ENCODE data around the gene DNAH17. TPM values are rescaled to one million over a fixed set of nuclear protein-coding genes. Genes with fewer than 3 reads are reported as not detected.

DNAH17 gene
- total RNA-seq, 2 experiments from 2014 or later: 0.19 to 0.42 TPM

DNA sequence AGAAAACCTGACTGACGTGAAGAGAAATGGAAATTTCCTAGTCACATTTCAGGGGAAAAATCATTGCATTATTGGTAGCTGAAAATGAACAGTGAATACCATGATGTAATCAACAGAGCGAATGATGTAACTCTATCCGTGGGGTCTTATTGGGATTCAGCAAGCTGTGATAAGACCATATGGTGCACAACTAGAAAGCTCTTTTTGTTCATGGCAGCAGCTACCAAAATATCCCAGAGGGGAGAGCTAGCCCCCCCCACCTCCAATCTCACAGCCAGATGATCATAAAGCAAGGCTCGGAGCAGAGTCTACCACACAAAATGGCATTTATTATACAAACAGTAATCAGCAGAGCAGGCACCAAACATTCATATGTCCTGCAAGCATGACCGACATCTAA is 22.2 kb upstream of the DNAH17 start:
- H3K4me1 Mint-ChIP-seq (ENCODE audit: low read depth): no peaks in the 10 kb centered on the region
- H3K9me3 Mint-ChIP-seq: no peaks in the 10 kb centered on the region
- H3K36me3 Mint-ChIP-seq (ENCODE audit: low read depth): no peaks in the 10 kb centered on the region
- intact Hi-C loops (cut with micrococcal nuclease): loop anchor here (10.0 kb wide), 1 partner anchor 235 kb away; the partner anchor contains the start of gene SOCS3
- no peaks in the 10 kb centered on the region for H3K27me3 Mint-ChIP-seq (ENCODE audit: low read depth)
- CTCF ChIA-PET: no interaction called here
- no peak for DNase-seq
- H3K4me3 Mint-ChIP-seq: no peak overlapping the region
- no peak overlapping the region for H3K27ac Mint-ChIP-seq

DNA sequence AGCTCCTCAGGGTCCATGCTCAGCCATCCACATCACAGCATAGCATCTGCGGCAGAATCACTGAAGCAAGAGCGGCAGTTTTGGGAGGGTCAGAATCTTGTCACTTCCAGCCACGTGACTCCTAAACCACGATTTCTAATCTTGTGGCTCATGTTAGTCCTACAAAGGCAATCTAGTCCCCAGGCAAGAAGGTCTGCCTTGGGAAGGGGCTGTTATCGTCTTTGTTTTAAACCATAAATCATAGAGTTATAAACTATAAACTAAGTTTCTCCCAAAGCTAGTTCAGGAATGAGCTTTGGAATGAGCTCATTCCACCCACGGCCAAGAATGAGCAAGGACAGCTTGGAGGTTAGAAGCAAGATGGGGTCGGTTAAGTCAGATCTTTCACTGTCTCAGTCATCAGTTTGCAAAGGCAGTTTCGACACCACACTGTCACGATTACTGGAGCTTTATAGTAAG is 20.8 kb upstream of the DNAH17 start:
- no peaks in the 10 kb centered on the region for H3K4me1 Mint-ChIP-seq (ENCODE audit: low read depth)

DNA sequence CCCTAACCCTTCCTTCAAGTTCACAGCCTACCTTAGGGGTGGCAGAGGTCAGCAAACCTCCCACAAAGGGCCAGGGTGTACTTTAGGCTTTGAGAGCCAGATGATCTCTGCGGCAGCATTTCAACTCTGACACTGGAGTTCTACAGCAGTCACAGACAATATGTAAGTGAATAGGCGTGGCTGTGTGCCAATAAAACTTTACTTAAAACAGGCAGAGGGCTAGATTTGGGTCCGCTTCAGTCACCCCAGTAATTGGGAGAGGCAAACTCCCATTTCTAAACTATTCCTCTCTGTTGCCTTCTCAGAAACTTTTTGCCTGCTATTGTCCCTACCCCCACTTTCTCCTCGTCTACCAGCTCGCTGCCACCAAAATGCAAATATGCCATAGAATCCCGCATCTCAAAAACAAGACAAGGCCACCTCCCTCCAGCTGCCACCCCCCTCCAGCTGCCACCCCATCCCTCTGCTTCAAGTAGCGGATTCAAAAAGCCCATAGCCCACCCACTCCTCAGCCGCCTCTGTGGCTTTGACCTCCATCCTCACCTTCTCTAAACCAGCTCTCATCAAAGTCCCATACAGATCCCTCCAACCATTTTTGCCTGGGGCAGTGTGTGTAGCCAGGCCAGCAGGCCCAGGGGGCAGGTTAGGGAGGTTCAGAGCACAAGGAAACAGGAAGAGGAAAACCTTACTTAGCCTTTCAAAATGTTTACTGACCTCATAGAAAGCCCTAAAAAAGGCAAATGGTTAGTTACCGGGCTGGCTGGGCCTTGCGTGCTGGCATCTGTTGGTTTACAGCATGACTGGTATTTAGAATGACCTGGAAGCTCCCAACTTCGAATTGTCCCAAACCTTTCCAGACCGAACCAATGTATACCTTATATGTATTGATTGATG is 19.9 kb upstream of the DNAH17 start:
- H3K4me3 Mint-ChIP-seq: no peak overlapping the region
- H3K4me1 Mint-ChIP-seq (ENCODE audit: low read depth): peaks cover 7% of the 10 kb centered on the region
- no peaks in the 10 kb centered on the region for H3K27me3 Mint-ChIP-seq (ENCODE audit: low read depth)
- no peaks in the 10 kb centered on the region for H3K9me3 Mint-ChIP-seq
- CTCF ChIA-PET: interaction anchor here (0.6 to 1.4 kb wide), 3 partner anchors 111 to 309 kb away, joined by 3 to 4 read pairs (median 3); no protein-coding TSS in a partner anchor
- H3K36me3 Mint-ChIP-seq (ENCODE audit: low read depth): no peaks in the 10 kb centered on the region
- intact Hi-C loops (cut with micrococcal nuclease): loop anchor here (10.0 kb wide), 1 partner anchor 232 kb away; the partner anchor contains the start of gene SOCS3
- H3K27ac Mint-ChIP-seq: no peak overlapping the region
- DNase-seq: no peak

More for the DNA sequence above, 20.8 kb upstream of the DNAH17 start:
- H3K4me3 Mint-ChIP-seq: no peak overlapping the region
- intact Hi-C loops (cut with micrococcal nuclease): loop anchor here (10.0 kb wide), 1 partner anchor 233 kb away; the partner anchor contains the start of gene SOCS3
- no peaks in the 10 kb centered on the region for H3K9me3 Mint-ChIP-seq
- no peaks in the 10 kb centered on the region for H3K36me3 Mint-ChIP-seq (ENCODE audit: low read depth)
- no peak for DNase-seq
- H3K27ac Mint-ChIP-seq: no peak overlapping the region
- CTCF ChIA-PET: interaction anchor here (0.6 to 1.4 kb wide), 2 partner anchors 12 to 110 kb away, joined by 4 read pairs; no protein-coding TSS in a partner anchor
- H3K27me3 Mint-ChIP-seq (ENCODE audit: low read depth): no peaks in the 10 kb centered on the region

DNA sequence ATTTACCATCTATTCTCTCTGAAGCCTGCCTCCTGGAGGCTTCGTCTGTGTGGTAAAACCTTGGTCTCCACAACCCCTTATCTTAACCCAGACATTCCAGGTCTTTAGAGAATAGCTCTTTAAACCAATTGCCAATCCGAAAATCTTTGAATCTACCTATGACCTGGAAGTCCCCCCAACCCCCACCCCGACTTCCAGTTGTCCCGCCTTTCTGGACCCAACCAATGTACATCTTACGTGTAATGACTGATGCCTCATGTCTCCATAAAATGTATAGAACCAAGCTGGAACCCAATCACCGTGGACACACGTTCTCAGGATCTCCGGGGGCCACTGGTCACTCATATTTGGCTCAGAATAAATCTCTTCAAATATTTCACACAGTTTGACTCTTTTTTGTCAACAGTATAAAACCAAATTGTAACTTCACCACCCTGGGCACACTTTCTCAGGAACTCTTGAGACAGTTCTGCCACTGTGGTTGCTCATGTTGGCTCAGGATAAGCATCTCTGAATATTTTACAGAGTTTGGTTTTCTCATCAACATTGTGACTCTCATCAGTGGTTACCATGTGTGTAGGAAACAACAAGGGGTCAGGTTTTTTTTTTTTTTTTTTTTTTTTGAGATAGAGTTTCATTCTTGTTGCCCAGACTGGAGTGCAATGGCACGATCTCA is 18.1 kb upstream of the DNAH17 start:
- intact Hi-C loops (cut with micrococcal nuclease): loop anchor here (10.0 kb wide), 1 partner anchor 230 kb away; the partner anchor contains the start of gene SOCS3
- no peak overlapping the region for H3K27ac Mint-ChIP-seq
- H3K9me3 Mint-ChIP-seq: no peaks in the 10 kb centered on the region
- H3K27me3 Mint-ChIP-seq (ENCODE audit: low read depth): no peaks in the 10 kb centered on the region
- DNase-seq: no peak
- peaks cover 9% of the 10 kb centered on the region for H3K4me1 Mint-ChIP-seq (ENCODE audit: low read depth)
- CTCF ChIA-PET: no interaction called here
- H3K36me3 Mint-ChIP-seq (ENCODE audit: low read depth): no peaks in the 10 kb centered on the region
- no peak overlapping the region for H3K4me3 Mint-ChIP-seq

GRCh38 chr17:78592991-78593329 is 15.8 kb upstream of the DNAH17 start:
- intact Hi-C loops (cut with micrococcal nuclease): loop anchor here (5.0 to 10.0 kb wide), 4 partner anchors 54 to 228 kb away; partner anchors contain the start of gene SOCS3
- Mint-ChIP-seq H3K9me3 (no peaks in the 10 kb centered on the region), H3K27ac (no peak overlapping the region), H3K4me3 (no peak overlapping the region), H3K27me3 (ENCODE audit: low read depth) (no peaks in the 10 kb centered on the region), H3K4me1 (ENCODE audit: low read depth) (peaks cover 9% of the 10 kb centered on the region), H3K36me3 (ENCODE audit: low read depth) (no peaks in the 10 kb centered on the region)
- DNase-seq: no peak
- CTCF ChIA-PET: no interaction called here

DNA sequence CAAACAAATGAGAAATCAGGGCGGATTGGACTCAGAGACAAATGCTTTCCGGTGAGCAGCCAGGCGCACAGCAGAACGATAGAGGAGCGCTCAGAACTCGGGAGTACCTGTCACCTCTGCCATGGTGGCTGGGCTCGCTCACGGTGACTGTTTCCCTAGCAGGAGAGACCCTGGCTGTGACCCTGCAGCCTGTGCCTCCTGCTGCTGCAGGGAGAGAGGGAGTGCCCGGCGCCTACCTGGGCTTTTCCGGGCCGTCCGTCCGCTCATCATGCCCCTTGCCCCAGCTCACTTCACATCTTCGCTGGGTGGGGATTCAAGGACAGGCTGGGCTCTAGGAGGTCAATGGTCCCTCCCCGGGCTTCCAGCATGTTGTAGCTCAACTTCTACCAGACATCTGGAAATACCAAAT is 14.1 kb upstream of the DNAH17 start:
- H3K27ac Mint-ChIP-seq: no peak overlapping the region
- no peaks in the 10 kb centered on the region for H3K27me3 Mint-ChIP-seq (ENCODE audit: low read depth)
- no peak overlapping the region for H3K4me3 Mint-ChIP-seq
- H3K9me3 Mint-ChIP-seq: no peaks in the 10 kb centered on the region
- DNase-seq: no peak
- CTCF ChIA-PET: no interaction called here
- no peaks in the 10 kb centered on the region for H3K36me3 Mint-ChIP-seq (ENCODE audit: low read depth)
- intact Hi-C loops (cut with micrococcal nuclease): loop anchor here (5.0 to 10.0 kb wide), 4 partner anchors 56 to 226 kb away; partner anchors contain the start of gene SOCS3
- peaks cover 9% of the 10 kb centered on the region for H3K4me1 Mint-ChIP-seq (ENCODE audit: low read depth)

DNA sequence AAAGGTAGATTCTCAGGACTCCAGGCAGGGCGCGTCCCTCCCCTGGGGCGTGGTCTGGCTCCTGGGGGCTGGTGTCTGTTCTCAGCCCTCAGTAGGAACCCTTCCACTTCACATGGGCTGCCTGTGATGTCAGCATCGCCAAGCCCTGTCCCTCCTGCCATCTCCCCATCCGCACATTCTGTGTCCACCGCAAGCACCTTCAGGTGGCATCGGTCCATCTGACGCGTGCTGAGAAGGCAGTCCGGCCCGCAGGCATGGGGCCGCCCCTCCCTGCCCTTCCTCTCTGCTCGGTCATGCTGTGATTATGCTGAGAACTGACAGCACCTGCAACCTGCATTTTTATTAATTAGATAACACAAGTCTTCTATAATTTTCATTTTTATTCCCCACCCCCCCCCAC is 12.7 kb upstream of the DNAH17 start:
- no peak overlapping the region for H3K4me3 Mint-ChIP-seq
- no peaks in the 10 kb centered on the region for H3K27me3 Mint-ChIP-seq (ENCODE audit: low read depth)
- H3K27ac Mint-ChIP-seq: no peak overlapping the region
- intact Hi-C loops (cut with micrococcal nuclease): loop anchor here (5.0 to 10.0 kb wide), 4 partner anchors 57 to 225 kb away; partner anchors contain the start of gene SOCS3
- no peak for DNase-seq
- CTCF ChIA-PET: no interaction called here
- H3K9me3 Mint-ChIP-seq: no peaks in the 10 kb centered on the region
- no peaks in the 10 kb centered on the region for H3K36me3 Mint-ChIP-seq (ENCODE audit: low read depth)
- peaks cover 9% of the 10 kb centered on the region for H3K4me1 Mint-ChIP-seq (ENCODE audit: low read depth)

DNA sequence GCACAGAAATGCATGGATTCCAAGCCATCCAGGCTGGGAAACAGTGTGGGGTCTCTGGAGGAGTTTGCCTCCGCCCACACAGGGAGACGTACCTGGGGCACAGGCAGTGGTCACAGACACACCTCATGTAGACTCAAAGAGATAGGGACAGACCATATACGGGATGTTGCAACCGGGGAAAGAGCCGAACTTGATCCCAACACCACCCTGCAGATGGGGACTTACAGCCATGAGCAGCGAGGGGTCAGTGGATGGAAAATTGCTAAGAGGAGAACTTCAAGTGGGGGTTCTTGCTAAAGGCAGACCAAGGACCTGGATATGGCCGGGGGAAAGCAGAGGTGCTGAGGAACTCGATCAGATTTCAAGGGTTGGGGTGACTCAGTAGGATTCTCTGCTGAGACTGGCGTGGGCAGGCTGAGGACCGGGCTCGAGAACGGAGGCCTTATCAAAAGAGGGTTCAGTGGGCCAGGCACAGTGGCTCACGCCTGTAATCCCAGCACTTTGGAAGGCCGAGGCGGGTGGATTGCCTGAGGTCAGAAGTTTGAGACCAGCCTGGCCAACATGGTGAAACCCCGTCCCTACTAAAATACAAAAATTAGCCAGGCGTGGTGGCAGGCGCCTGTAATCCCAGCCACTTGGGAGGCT is 12.0 kb upstream of the DNAH17 start:
- Mint-ChIP-seq H3K27ac (no peak overlapping the region), H3K36me3 (ENCODE audit: low read depth) (no peaks in the 10 kb centered on the region), H3K27me3 (ENCODE audit: low read depth) (no peaks in the 10 kb centered on the region), H3K4me3 (no peak overlapping the region), H3K9me3 (no peaks in the 10 kb centered on the region), H3K4me1 (ENCODE audit: low read depth) (peaks cover 9% of the 10 kb centered on the region)
- DNase-seq: no peak
- CTCF ChIA-PET: no interaction called here
- intact Hi-C loops (cut with micrococcal nuclease): no loop called here

GRCh38 chr17:78588258-78589030 is 11.2 kb upstream of the DNAH17 start:
- no peaks in the 10 kb centered on the region for H3K9me3 Mint-ChIP-seq
- intact Hi-C loops (cut with micrococcal nuclease): no loop called here
- H3K4me1 Mint-ChIP-seq (ENCODE audit: low read depth): peaks cover 9% of the 10 kb centered on the region
- H3K36me3 Mint-ChIP-seq (ENCODE audit: low read depth): no peaks in the 10 kb centered on the region
- no peak for DNase-seq
- H3K27ac Mint-ChIP-seq: no peak overlapping the region
- no peak overlapping the region for H3K4me3 Mint-ChIP-seq
- H3K27me3 Mint-ChIP-seq (ENCODE audit: low read depth): no peaks in the 10 kb centered on the region
- CTCF ChIA-PET: interaction anchor here (1.1 kb wide), 1 partner anchor 15 kb away, joined by 3 read pairs; no protein-coding TSS in a partner anchor

DNA sequence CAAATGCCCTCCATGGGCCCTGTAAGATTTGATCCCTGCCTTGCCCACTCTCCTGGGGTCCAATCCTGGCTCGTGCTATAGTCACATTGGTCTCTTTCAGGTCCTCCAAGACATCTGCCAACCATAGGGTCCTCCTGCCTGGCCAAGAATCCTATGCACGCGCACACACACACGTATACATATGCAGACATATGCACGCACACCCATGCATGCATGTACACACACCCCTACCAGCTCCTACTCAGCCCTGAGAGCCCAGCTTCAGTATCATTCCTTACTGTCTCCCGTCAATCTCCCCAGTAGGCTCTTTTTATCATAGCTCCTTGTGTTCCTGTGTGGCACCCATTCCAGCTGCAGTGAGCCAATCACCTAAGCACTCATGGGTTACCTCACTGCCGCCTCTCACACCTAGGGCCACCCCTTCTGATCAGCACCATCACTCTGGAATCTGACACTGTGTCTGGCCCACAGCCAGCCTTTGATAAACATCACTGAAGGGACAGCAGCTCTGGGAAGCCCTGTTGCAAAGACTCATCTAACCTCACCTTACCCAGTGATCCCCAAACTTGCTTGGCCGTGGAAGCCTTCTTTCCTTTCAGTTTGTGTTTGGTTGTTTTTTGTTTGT is 7.9 kb upstream of the DNAH17 start:
- no peaks in the 10 kb centered on the region for H3K9me3 Mint-ChIP-seq

GRCh38 chr17:78583091-78583490 is 5.9 kb upstream of the DNAH17 start:
- no peak for DNase-seq
- intact Hi-C loops (cut with micrococcal nuclease): no loop called here
- H3K9me3 Mint-ChIP-seq: no peaks in the 10 kb centered on the region
- H3K36me3 Mint-ChIP-seq (ENCODE audit: low read depth): no peaks in the 10 kb centered on the region
- H3K4me1 Mint-ChIP-seq (ENCODE audit: low read depth): no peaks in the 10 kb centered on the region
- no peaks in the 10 kb centered on the region for H3K27me3 Mint-ChIP-seq (ENCODE audit: low read depth)
- CTCF ChIA-PET: no interaction called here
- H3K27ac Mint-ChIP-seq: no peak overlapping the region
- no peak overlapping the region for H3K4me3 Mint-ChIP-seq

More for the DNA sequence above, 7.9 kb upstream of the DNAH17 start:
- intact Hi-C loops (cut with micrococcal nuclease): no loop called here
- CTCF ChIA-PET: no interaction called here
- no peaks in the 10 kb centered on the region for H3K27me3 Mint-ChIP-seq (ENCODE audit: low read depth)
- no peak overlapping the region for H3K27ac Mint-ChIP-seq
- H3K36me3 Mint-ChIP-seq (ENCODE audit: low read depth): no peaks in the 10 kb centered on the region
- H3K4me1 Mint-ChIP-seq (ENCODE audit: low read depth): no peaks in the 10 kb centered on the region
- no peak for DNase-seq
- no peak overlapping the region for H3K4me3 Mint-ChIP-seq
